Left renal cortex interstitium (tissue), 4 donors: ENCODE data around the gene TMEM164. TPM values are rescaled to one million over a fixed set of nuclear protein-coding genes. Genes with fewer than 3 reads are reported as not detected.

Source experiments
- DNase-seq, 4 donors: peaks; one replicate each; pipeline ENCODE4 v3.0.0-alpha.2; 2013; ENCODE audit warnings: low read depth in 4 of 4, low spot score in 2 of 4, missing footprints in 1 of 4
- polyA plus RNA-seq, 4 donors: library from polyadenylated mRNA; unstranded; fragments of 120-200 nt; gene quantifications; one replicate each; pipeline ENCODE4 v1.2.1, GENCODE V29; 2013; ENCODE audit not compliant: insufficient read length in 4 of 4

The TMEM164 gene
- polyA plus RNA-seq, 4 donors, result 34.6 to 39.9 (median 36.7) TPM

- DNase-seq, result no peak
These were observed 60.0 kb downstream of the TMEM164 start for GRCh38 chrX:110062919-110063318.

GRCh38 chrX:110066488-110067225 is 63.7 kb downstream of the TMEM164 start:
- DNase-seq, result no peak

DNA sequence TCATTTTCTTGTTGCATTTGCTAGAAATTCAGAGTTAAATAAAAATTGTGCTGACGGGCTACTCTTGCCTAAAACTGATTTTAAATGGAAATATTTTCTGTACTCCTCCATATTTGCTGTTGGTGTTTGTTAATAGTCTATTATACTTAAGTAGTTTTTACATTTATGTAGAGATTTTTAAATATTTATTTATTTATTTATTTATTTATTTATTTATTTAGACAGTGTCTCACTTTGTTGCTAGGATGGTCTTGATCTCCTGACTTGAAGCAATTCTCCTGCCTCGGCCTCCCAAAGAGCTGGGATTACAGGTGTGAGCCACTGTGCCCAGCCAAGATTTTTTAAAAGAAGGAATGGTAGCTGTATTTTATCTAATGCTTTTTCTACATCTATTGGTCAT is 68.1 kb downstream of the TMEM164 start:
- no peak for DNase-seq

DNA sequence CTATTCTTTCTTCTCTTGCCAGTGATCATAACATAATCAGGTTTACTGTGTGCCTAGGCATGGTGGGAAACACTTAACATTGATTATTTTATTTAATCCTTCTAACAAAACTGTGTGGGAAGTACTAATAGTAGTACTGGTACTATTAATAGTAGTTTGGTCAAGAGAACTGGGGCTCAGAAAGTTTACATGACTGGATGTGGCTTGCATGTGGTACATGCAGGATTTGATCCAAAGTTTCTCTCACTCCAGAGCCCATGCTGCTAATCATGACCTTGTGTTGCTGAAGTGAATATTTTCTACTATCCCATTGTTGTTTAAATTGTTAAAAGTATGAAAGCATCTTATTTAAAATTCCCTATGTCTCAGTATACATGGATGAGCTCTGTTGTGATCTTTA is 78.4 kb downstream of the TMEM164 start:
- no peak for DNase-seq

- DNase-seq, result no peak
These were observed 78.8 kb downstream of the TMEM164 start for GRCh38 chrX:110081740-110082139.

DNA sequence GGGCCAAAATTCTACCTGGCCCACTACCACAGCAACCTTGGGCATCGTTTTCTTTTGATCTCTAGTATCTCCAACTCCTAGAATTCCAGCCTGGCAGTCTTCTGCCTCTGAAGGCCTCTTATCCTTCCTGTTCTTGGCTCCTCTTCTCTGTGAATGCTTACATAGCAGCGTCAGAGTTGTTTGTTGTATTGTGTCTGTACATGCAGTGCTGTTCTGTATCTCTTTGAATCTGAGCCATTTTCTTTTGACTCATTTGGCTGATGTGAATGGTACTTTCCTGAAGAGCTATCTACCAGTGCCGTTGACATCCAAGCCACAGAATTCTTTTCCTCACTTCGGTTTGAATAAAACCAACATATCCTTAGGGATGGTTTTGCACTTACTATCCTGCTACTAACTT is 79.2 kb downstream of the TMEM164 start:
- no peak for DNase-seq

GRCh38 chrX:110086162-110086915 is 83.4 kb downstream of the TMEM164 start:
- DNase-seq, result no peak

DNA sequence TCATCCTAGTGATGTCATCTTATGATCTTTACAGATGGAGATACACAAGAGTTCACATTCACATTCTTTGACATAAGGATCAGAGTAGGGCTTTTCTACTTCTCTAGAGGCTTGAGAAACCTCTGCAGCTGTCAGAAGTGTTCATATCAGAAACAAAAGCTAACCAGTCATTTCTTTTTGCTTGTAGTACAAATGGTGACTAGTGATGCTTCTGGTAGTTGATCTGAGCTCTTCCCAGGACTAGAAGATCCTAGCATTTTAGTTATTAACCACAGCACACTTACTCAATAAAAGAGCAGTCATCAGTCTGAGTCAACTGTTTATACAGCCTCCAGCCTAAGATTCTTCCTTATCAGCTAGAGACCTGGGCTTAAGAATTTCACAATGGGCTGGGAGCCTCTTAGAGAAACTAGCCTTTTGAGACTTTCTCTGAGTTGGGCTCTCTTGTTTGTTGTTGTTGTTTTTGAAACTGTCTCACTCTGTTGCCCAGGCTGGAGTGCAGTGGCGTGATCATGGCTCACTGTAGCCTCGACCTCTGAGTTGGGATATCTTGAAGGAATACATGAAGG is 84.1 kb downstream of the TMEM164 start:
- no peak for DNase-seq

DNA sequence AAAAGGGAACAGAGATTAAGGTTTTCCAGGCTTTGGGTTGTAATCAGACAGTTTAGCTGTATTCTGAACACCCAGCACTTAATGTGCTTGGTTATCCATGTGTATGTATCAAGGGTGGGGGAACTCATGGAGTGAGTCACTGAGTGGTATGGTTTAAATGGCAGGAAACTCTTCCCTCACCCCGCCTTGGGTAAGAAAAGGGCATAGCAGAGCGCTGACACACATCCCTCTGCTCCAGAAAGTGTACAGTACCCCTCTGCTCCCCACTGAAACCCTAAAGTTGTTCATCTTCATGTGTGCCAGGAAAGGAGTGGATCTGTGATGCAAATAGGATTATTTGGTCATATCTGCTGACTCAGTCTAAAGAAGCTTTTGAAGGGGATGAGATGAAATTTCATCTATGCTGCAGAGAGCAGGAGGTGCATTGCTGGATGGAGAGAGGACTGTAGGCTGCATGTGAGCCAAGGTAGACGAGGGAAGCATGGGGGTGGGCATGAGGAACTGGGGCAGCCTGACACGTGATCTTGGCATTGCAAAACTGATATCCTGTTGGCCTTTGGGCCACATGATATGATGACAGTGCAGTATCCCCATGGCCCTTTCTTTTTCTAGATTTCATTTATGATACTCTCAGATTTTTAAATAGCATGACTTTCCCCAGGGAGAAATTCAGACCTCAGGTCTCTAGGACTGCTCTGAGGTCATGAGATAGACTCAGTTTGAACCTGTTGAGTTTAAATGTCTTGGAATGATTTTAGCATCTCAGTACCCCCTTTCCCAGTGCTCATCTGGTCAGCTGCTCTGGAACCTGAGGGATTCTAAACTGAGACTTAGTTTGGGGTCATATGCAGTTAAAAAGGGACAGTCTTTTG is 84.8 kb downstream of the TMEM164 start:
- DNase-seq, result no peak

- no peak for DNase-seq
These were observed 86.9 kb downstream of the TMEM164 start for GRCh38 chrX:110089656-110090403.

GRCh38 chrX:110097920-110098319 is 95.0 kb downstream of the TMEM164 start:
- no peak for DNase-seq

- DNase-seq, result no peak
These were observed 100.4 kb downstream of the TMEM164 start for GRCh38 chrX:110103344-110103743.

DNA sequence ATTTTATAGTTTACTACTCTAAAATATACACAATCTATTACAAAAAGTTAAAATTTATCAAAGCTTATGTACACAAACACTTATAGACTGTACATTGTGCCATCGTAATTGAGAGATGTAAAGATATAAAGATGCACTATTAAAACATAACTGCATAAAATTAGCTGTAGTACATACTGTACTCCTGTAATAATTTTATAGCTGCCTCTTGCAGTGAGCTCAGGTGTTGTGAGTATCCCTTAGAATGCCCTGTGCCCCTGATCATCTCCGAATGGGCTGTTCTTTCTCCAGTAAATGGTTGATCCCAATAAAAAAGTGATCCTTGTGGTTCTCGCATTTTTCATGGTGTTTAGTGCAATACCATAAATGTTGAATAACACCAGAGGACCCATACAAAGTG is 101.2 kb downstream of the TMEM164 start:
- no peak for DNase-seq

- no peak for DNase-seq
These were observed 105.5 kb downstream of the TMEM164 start for GRCh38 chrX:110108381-110108821.

DNA sequence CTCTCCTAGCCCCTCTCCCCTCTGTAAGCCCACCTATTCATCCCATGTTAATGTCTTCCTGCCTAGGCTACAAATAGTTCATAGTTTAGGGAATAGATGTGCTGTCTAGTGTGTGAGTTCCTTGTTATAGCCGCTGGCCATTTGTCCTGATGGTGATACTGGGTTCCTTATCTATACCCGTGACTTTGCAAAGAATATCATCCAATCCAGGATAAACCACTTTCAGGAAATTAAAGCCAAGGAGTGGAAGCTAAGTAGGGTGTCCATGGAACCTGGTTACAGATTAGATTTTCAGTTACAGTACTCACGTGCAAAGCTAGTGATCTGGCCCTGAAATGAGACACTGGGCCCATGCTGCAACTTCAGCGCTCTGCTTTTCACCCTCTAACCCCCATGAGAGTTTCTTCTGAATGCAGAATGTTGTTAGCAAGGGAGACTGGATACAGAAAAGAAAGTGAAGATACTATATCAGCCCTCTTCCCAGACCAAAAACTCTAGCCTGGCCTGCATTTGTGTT is 111.4 kb downstream of the TMEM164 start:
- DNase-seq, result no peak

DNA sequence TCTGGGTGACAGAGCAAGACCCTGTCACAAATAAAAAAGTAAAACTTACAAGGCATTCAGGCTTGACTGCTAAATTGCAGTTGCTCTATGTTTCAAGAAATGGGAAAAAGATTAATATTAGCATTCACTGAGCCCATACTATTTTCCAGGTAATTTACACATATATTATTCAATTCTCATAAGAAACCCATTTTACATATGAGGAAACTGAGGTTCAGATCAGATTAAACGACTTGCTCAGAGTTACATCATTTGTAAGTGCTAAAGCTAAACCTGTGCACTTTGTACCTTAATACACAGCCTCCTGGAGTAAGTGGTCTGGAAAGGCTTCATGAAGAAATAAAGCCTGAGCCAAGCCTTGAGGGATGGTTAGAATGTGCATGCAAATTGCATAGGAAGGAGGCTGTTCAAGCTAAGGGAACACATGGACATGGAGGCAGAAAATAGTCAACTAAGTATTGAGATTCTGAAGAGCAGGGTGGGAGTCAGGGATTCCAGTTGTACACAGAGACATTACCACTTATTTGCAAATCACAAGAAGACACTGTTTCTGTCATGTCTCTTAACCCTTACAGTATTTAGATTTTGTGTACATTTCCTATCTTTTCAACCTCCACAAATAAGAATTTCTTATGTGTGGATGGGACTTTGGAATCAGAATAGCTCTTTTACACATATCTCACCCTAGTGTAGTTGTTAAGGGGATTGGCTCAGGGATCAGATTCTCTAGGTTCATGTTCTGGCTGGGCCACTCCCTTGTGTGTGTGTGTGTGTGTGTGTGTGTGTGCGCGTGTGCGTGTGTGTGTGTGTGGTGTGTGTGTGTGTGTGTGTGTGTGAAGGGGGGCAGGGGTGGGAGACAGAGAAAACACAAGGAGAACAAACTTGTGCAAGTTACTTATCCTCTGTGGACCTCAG is 113.4 kb downstream of the TMEM164 start:
- no peak for DNase-seq

DNA sequence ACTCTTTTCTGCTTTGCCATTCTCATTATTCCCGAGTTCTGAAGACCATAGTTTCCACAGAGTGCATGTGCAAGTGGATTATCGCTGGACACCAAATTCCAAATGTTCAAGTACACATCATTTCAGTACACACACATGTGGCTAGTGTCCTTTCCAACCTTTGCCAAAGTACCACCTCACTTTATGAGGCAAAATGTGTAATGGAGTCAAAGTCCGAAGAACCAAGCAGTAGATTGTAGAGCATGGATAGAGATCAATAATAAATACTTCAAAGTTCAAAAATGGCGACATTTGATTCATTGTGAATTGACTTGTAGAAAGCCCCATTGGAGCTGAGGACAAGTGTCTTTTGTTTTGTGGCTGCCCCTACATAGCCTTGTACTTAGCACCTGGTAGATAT is 115.6 kb downstream of the TMEM164 start:
- DNase-seq, result no peak

- DNase-seq, result no peak
These were observed 116.6 kb downstream of the TMEM164 start for GRCh38 chrX:110119480-110119879.

GRCh38 chrX:110120025-110120424 is 117.1 kb downstream of the TMEM164 start:
- DNase-seq, result no peak
